ENCODE results near the gene USP27X. TPM values are rescaled to one million over a fixed set of nuclear protein-coding genes. Genes with fewer than 3 reads are reported as not detected.

Gene USP27X
- total and polyA plus RNA-seq, 4 donors = 0.26 to 4.7 (median 1.2) TPM

GRCh38 chrX:49880668-49881067, 1.4 kb downstream of the USP27X start (continued):
- TF ChIP-seq, protein P1, sequence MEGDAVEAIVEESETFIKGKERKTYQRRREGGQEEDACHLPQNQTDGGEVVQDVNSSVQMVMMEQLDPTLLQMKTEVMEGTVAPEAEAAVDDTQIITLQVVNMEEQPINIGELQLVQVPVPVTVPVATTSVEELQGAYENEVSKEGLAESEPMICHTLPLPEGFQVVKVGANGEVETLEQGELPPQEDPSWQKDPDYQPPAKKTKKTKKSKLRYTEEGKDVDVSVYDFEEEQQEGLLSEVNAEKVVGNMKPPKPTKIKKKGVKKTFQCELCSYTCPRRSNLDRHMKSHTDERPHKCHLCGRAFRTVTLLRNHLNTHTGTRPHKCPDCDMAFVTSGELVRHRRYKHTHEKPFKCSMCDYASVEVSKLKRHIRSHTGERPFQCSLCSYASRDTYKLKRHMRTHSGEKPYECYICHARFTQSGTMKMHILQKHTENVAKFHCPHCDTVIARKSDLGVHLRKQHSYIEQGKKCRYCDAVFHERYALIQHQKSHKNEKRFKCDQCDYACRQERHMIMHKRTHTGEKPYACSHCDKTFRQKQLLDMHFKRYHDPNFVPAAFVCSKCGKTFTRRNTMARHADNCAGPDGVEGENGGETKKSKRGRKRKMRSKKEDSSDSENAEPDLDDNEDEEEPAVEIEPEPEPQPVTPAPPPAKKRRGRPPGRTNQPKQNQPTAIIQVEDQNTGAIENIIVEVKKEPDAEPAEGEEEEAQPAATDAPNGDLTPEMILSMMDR (IDR thresholded peaks at IDR 0.05; ENCODE audit: low read depth, low read length, missing input control) = no peak

DNA sequence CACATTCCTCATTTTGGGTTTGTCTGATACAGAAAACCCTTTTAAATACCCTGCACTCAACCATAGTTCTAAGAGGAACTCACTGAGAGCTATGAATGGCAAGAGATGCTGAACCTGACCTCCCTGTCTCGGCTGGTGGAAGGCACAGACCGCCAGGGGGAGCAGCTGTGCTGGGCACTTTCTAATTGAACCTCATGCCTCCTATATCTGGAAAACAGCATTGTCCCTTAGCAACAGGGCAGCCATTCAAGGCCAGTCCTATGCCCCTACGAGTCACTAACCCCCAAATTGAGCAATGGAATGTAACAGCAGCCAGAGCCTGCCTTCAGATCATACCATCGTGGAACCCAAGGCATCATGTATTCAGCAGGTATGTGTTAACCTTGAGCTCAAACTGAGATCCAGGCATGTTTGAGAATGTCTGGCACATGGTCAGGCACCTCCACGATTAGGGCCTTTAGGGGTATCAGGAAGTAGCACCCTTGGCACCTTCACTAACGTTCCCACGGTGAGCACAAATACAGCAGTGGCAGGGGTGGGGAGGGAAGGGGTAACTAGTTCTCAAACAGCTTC, 5.1 kb downstream of the USP27X start:
- peak; percentile 66 for DNase-seq (ENCODE audit: low spot score)
- no peak overlapping the region for H3K9ac ChIP-seq (ENCODE audit: low read depth in 1 of 2, low read length in 2 of 2)
- 29% methylated on average over 7 of the region's 7 CpGs for WGBS

DNA sequence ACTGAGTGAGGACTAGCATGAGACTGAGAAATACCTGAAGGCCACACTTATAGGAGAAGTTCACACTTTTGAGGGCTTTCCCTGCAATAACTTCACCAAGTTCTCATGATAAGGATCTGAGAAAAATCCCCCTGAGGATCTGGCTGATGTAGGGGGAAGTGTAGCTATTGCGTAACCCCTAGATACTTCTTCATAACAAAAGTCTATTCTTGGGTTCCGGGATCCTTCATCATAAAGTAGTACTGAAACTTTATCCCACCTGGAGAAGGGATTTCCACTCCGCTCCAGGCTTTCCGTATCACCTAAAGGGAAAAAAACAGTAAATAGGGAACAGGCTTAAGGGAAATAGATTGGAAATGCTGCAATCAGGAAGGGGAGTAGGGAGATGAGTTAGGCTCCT, 13.3 kb downstream of the USP27X start:
- no peaks in the 10 kb centered on the region for H3K9me3 ChIP-seq (ENCODE audit: control insufficient read depth in 4 of 4, low read length in 3 of 4)
- TF ChIP-seq YY1 (IDR thresholded peaks at IDR 0.05) (no peak), GABPA (IDR thresholded peaks at IDR 0.05 in 1 of 2, conservative IDR thresholded peaks at IDR 0.05 in 1 of 2) (no peak), NR2F2 (IDR thresholded peaks at IDR 0.05) (no peak), RXRA (IDR thresholded peaks at IDR 0.05) (no peak), RAD21 (IDR thresholded peaks at IDR 0.05) (no peak), ZBTB33 (IDR thresholded peaks at IDR 0.05) (no peak), HNF4G (IDR thresholded peaks at IDR 0.05) (no peak), EGR1 (IDR thresholded peaks at IDR 0.05; ENCODE audit: low read depth in 2 of 2) (no peak), FOXA1 (IDR thresholded peaks at IDR 0.05) (no peak), TAF1 (conservative IDR thresholded peaks at IDR 0.05) (no peak), JUND (IDR thresholded peaks at IDR 0.05) (no peak), SP1 (IDR thresholded peaks at IDR 0.05) (no peak), HNF4A (conservative IDR thresholded peaks at IDR 0.05) (no peak)
- TF ChIP-seq, protein P2, sequence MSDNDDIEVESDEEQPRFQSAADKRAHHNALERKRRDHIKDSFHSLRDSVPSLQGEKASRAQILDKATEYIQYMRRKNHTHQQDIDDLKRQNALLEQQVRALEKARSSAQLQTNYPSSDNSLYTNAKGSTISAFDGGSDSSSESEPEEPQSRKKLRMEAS (IDR thresholded peaks at IDR 0.05) = no peak
- TF ChIP-seq, protein P3, sequence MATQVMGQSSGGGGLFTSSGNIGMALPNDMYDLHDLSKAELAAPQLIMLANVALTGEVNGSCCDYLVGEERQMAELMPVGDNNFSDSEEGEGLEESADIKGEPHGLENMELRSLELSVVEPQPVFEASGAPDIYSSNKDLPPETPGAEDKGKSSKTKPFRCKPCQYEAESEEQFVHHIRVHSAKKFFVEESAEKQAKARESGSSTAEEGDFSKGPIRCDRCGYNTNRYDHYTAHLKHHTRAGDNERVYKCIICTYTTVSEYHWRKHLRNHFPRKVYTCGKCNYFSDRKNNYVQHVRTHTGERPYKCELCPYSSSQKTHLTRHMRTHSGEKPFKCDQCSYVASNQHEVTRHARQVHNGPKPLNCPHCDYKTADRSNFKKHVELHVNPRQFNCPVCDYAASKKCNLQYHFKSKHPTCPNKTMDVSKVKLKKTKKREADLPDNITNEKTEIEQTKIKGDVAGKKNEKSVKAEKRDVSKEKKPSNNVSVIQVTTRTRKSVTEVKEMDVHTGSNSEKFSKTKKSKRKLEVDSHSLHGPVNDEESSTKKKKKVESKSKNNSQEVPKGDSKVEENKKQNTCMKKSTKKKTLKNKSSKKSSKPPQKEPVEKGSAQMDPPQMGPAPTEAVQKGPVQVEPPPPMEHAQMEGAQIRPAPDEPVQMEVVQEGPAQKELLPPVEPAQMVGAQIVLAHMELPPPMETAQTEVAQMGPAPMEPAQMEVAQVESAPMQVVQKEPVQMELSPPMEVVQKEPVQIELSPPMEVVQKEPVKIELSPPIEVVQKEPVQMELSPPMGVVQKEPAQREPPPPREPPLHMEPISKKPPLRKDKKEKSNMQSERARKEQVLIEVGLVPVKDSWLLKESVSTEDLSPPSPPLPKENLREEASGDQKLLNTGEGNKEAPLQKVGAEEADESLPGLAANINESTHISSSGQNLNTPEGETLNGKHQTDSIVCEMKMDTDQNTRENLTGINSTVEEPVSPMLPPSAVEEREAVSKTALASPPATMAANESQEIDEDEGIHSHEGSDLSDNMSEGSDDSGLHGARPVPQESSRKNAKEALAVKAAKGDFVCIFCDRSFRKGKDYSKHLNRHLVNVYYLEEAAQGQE (IDR thresholded peaks at IDR 0.05) = no peak
- TF ChIP-seq, protein P1 (IDR thresholded peaks at IDR 0.05; ENCODE audit: low read depth, low read length, missing input control) = no peak

More for the DNA sequence above, 5.1 kb downstream of the USP27X start:
- Histone ChIP-seq H3K9me3 (ENCODE audit: control insufficient read depth in 4 of 4, low read length in 3 of 4) (no peaks in the 10 kb centered on the region), H3K4me3 (ENCODE audit: low read depth in 1 of 3, low read length in 3 of 3) (no peak overlapping the region), H3K27ac (ENCODE audit: low read depth in 1 of 2, low read length in 2 of 2) (no peak overlapping the region), H3K27me3 (ENCODE audit: control insufficient read depth in 4 of 4, insufficient read depth in 4 of 4, low read length in 3 of 4) (no peaks in the 10 kb centered on the region), H3K36me3 (ENCODE audit: control insufficient read depth in 4 of 4, insufficient read depth in 3 of 4, low read depth in 1 of 4, low read length in 3 of 4) (no peaks in the 10 kb centered on the region), H3K4me1 (ENCODE audit: control insufficient read depth in 4 of 4, insufficient read depth in 4 of 4, low read length in 3 of 4) (peaks cover 3 to 6% (median 4%) of the 10 kb centered on the region in 4 donors)
- TF ChIP-seq EGR1 (IDR thresholded peaks at IDR 0.05; ENCODE audit: low read depth in 2 of 2) (no peak), FOXA2 (IDR thresholded peaks at IDR 0.05) (no peak), RAD21 (IDR thresholded peaks at IDR 0.05) (peak; percentile 52 to 80)
- TF ChIP-seq, protein P1 (IDR thresholded peaks at IDR 0.05; ENCODE audit: low read depth, low read length, missing input control) = peak; percentile 68

More for the DNA sequence above, 13.3 kb downstream of the USP27X start:
- DNase-seq (ENCODE audit: low spot score) = no peak
- no peaks in the 10 kb centered on the region for H3K36me3 ChIP-seq (ENCODE audit: control insufficient read depth in 4 of 4, insufficient read depth in 3 of 4, low read depth in 1 of 4, low read length in 3 of 4)
- H3K27me3 ChIP-seq (ENCODE audit: control insufficient read depth in 4 of 4, insufficient read depth in 4 of 4, low read length in 3 of 4) = no peaks in the 10 kb centered on the region
- no peak overlapping the region for H3K4me3 ChIP-seq (ENCODE audit: low read depth in 1 of 3, low read length in 3 of 3)
- H3K9ac ChIP-seq (ENCODE audit: low read depth in 1 of 2, low read length in 2 of 2) = no peak overlapping the region
- H3K27ac ChIP-seq (ENCODE audit: low read depth in 1 of 2, low read length in 2 of 2) = no peak overlapping the region
- no peaks in the 10 kb centered on the region for H3K4me1 ChIP-seq (ENCODE audit: control insufficient read depth in 4 of 4, insufficient read depth in 4 of 4, low read length in 3 of 4)
- WGBS = 89% methylated on average over 4 of the region's 4 CpGs

All from liver (tissue), 9 donors.